ENCODE results near the gene USP12.

Gene USP12

GRCh38 chr13:27086599-27087265 is 84.9 kb downstream of the USP12 start:
- H3K4me1 ChIP-seq (ENCODE audit: low read length) = no peaks in the 10 kb centered on the region
- no peak overlapping the region for H2AFZ ChIP-seq (ENCODE audit: low read depth, low read length)
- no peak overlapping the region for H3K9ac ChIP-seq (ENCODE audit: low read length)
- H3K27ac ChIP-seq (ENCODE audit: low read length) = no peak overlapping the region
- no peaks in the 10 kb centered on the region for H3K9me3 ChIP-seq (ENCODE audit: insufficient read depth, low read length)
- no peak for TF ChIP-seq CTCF (IDR thresholded peaks at IDR 0.05; ENCODE audit: low read depth, low read length)
- TF ChIP-seq EZH2phosphoT487 (IDR thresholded peaks at IDR 0.05; ENCODE audit: low read depth) = no peak
- H3K79me2 ChIP-seq (ENCODE audit: low read length) = peaks cover 12% of the 10 kb centered on the region
- H3K36me3 ChIP-seq (replicated peaks; ENCODE audit: low read depth, low read length) = peaks cover 54% of the 10 kb centered on the region
- no peaks in the 10 kb centered on the region for H3K27me3 ChIP-seq (ENCODE audit: low read depth, low read length)
- H3K4me3 ChIP-seq (ENCODE audit: low read length) = no peak overlapping the region
- peaks cover 23% of the 10 kb centered on the region for H4K20me1 ChIP-seq (ENCODE audit: insufficient read depth, low read length)
- no peak overlapping the region for H3K4me2 ChIP-seq (ENCODE audit: low read length)

- no peak overlapping the region for H3K27ac ChIP-seq (ENCODE audit: low read length)
- H3K4me1 ChIP-seq (ENCODE audit: low read length) = no peaks in the 10 kb centered on the region
- H3K4me2 ChIP-seq (ENCODE audit: low read length) = no peak overlapping the region
- no peak overlapping the region for H2AFZ ChIP-seq (ENCODE audit: low read depth, low read length)
- peaks cover 41% of the 10 kb centered on the region for H3K36me3 ChIP-seq (replicated peaks; ENCODE audit: low read depth, low read length)
- no peaks in the 10 kb centered on the region for H3K9me3 ChIP-seq (ENCODE audit: insufficient read depth, low read length)
- TF ChIP-seq CTCF (IDR thresholded peaks at IDR 0.05; ENCODE audit: low read depth, low read length) = no peak
- TF ChIP-seq EZH2phosphoT487 (IDR thresholded peaks at IDR 0.05; ENCODE audit: low read depth) = no peak
- no peak overlapping the region for H3K4me3 ChIP-seq (ENCODE audit: low read length)
- no peak overlapping the region for H3K9ac ChIP-seq (ENCODE audit: low read length)
- H3K79me2 ChIP-seq (ENCODE audit: low read length) = no peaks in the 10 kb centered on the region
- H3K27me3 ChIP-seq (ENCODE audit: low read depth, low read length) = no peaks in the 10 kb centered on the region
- H4K20me1 ChIP-seq (ENCODE audit: insufficient read depth, low read length) = 0 out of 2 replicates have a peak, but pooled peaks cover 8% of the 10 kb centered on the region
These were observed 88.4 kb downstream of the USP12 start for GRCh38 chr13:27083183-27083582.

GRCh38 chr13:27081893-27082679 is 89.5 kb downstream of the USP12 start:
- H4K20me1 ChIP-seq (ENCODE audit: insufficient read depth, low read length) = 0 out of 2 replicates have a peak, but pooled peaks cover 8% of the 10 kb centered on the region
- no peak overlapping the region for H2AFZ ChIP-seq (ENCODE audit: low read depth, low read length)
- no peak overlapping the region for H3K9ac ChIP-seq (ENCODE audit: low read length)
- peaks cover 6% of the 10 kb centered on the region; the same call in 1 of the 2 replicates for H3K79me2 ChIP-seq (ENCODE audit: low read length)
- H3K27me3 ChIP-seq (ENCODE audit: low read depth, low read length) = no peaks in the 10 kb centered on the region
- H3K4me2 ChIP-seq (ENCODE audit: low read length) = no peak overlapping the region
- no peak overlapping the region for H3K27ac ChIP-seq (ENCODE audit: low read length)
- no peaks in the 10 kb centered on the region for H3K4me1 ChIP-seq (ENCODE audit: low read length)
- no peak overlapping the region for H3K4me3 ChIP-seq (ENCODE audit: low read length)
- peaks cover 37% of the 10 kb centered on the region for H3K36me3 ChIP-seq (replicated peaks; ENCODE audit: low read depth, low read length)
- TF ChIP-seq EZH2phosphoT487 (IDR thresholded peaks at IDR 0.05; ENCODE audit: low read depth) (no peak), CTCF (IDR thresholded peaks at IDR 0.05; ENCODE audit: low read depth, low read length) (no peak)
- no peaks in the 10 kb centered on the region for H3K9me3 ChIP-seq (ENCODE audit: insufficient read depth, low read length)

All from OCI-LY3 (cell line).